Hepatocyte (in vitro differentiated cells): ENCODE results near the gene TBXAS1.

Experiments used
- EZH2 ChIP-seq: fragments of 200-600 bp; sonication (generic); IDR thresholded peaks from 2 replicates; pipeline ENCODE4 v1.6.1; 2016; ENCODE audit warnings: antibody characterized with exemption, mild to moderate bottlenecking, borderline replicate concordance
- TF ChIP-seq, protein P1 (sequence below): fragments of 200-600 bp; sonication (generic); IDR thresholded peaks from 2 replicates; pipeline ENCODE4 v1.5.1; 2016; ENCODE audit warnings: antibody characterized with exemption, mild to moderate bottlenecking; ENCODE audit not compliant: poor library complexity

DNA sequence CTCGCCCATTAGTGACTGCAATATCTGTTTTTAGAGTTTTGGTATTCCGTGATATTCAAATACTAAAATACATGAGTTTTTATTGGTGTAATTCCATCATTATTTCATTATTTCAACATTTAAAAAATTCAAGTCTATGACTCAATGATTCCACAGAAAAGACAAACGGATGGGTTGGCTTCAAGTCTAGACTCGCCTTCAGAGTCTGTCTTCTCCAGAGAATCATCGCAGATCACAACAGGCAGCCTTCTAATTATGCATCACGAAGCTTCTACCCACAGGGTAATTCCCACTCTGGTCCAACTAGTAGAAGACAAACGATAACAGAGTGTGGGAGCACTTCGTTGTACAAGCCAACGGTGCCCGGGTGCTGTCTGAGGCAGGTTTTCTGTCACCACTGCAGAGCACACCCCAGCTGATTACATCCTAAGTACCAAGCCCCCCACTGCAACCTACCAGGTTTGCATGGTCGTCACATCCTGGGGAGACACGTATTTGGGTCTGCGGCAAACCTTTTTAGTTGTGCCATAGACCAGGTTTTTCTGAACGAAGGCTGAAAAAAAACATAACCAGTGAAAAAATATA is 204.8 kb downstream of the TBXAS1 start:
- TF ChIP-seq, protein P1, sequence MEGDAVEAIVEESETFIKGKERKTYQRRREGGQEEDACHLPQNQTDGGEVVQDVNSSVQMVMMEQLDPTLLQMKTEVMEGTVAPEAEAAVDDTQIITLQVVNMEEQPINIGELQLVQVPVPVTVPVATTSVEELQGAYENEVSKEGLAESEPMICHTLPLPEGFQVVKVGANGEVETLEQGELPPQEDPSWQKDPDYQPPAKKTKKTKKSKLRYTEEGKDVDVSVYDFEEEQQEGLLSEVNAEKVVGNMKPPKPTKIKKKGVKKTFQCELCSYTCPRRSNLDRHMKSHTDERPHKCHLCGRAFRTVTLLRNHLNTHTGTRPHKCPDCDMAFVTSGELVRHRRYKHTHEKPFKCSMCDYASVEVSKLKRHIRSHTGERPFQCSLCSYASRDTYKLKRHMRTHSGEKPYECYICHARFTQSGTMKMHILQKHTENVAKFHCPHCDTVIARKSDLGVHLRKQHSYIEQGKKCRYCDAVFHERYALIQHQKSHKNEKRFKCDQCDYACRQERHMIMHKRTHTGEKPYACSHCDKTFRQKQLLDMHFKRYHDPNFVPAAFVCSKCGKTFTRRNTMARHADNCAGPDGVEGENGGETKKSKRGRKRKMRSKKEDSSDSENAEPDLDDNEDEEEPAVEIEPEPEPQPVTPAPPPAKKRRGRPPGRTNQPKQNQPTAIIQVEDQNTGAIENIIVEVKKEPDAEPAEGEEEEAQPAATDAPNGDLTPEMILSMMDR, result no peak
- no peak for TF ChIP-seq EZH2
